Occipital lobe (tissue), 2 donors: ENCODE measurements around the gene TPI1. TPM values are rescaled to one million over a fixed set of nuclear protein-coding genes. Genes with fewer than 3 reads are reported as not detected.

Experiments
- DNase-seq: peaks from one replicate; lab custom pipeline; 2025; lab: John Stamatoyannopoulos, UW
- total RNA-seq: library from RNA; depleted of rRNA; stranded (reverse); fragments of >200 nt; gene quantifications from one replicate; pipeline ENCODE4 v1.2.3, GENCODE V29; 2014

Gene TPI1
- total RNA-seq, 1 donor from 2014 or later, result 179 TPM

GRCh38 chr12:6828781-6829535 lies 38.4 kb upstream of the TPI1 start:
- no peak for DNase-seq

GRCh38 chr12:6829536-6830220 lies 37.7 kb upstream of the TPI1 start:
- no peak for DNase-seq

- DNase-seq, result no peak
Observed at GRCh38 chr12:6830286-6830890, 36.9 kb upstream of the TPI1 start.

GRCh38 chr12:6830999-6831398 lies 36.3 kb upstream of the TPI1 start:
- no peak for DNase-seq

- DNase-seq, result no peak
Observed at GRCh38 chr12:6831450-6831995, 35.8 kb upstream of the TPI1 start.

- DNase-seq, result no peak
Observed at GRCh38 chr12:6832125-6832524, 35.2 kb upstream of the TPI1 start.

GRCh38 chr12:6833189-6833890 lies 34.0 kb upstream of the TPI1 start:
- DNase-seq, result no peak

- DNase-seq, result no peak
Observed at GRCh38 chr12:6834254-6834653, 33.1 kb upstream of the TPI1 start.

GRCh38 chr12:6834873-6835272 lies 32.5 kb upstream of the TPI1 start:
- DNase-seq, result no peak

- no peak for DNase-seq
Observed at GRCh38 chr12:6836851-6837250, 30.5 kb upstream of the TPI1 start.

GRCh38 chr12:6837370-6838060 lies 29.8 kb upstream of the TPI1 start:
- no peak for DNase-seq

GRCh38 chr12:6838854-6839253 lies 28.5 kb upstream of the TPI1 start:
- DNase-seq, result no peak

- no peak for DNase-seq
Observed at GRCh38 chr12:6839482-6840201, 27.7 kb upstream of the TPI1 start.

GRCh38 chr12:6840330-6840729 lies 27.0 kb upstream of the TPI1 start:
- no peak for DNase-seq

GRCh38 chr12:6840761-6841515 lies 26.4 kb upstream of the TPI1 start, which contains the start of gene GNB3:
TSS of gene GNB3 (plus strand) at chr12:6840925. CDS start at chr12:6841288, 363 bp downstream.
- no peak for DNase-seq

- DNase-seq, result no peak
Observed at GRCh38 chr12:6842075-6842474, 25.3 kb upstream of the TPI1 start.

GRCh38 chr12:6843118-6843902 lies 24.0 kb upstream of the TPI1 start:
- DNase-seq, result no peak

GRCh38 chr12:6845395-6845794 lies 21.9 kb upstream of the TPI1 start:
- no peak for DNase-seq
